ENCODE measurements around the gene GTPBP6.
"Not testable (repeated sequence)": the region's sequence is repeated elsewhere in the genome, so short reads cannot be mapped to it uniquely, and the experiment has no call there.

GTPBP6 gene

GRCh38 chrX:334971-335757 is 16.6 kb upstream of the GTPBP6 start:
- no peak for DNase-seq

- no peak for DNase-seq
Measured at GRCh38 chrX:334331-334891, 15.8 kb upstream of the GTPBP6 start.

- no peak for DNase-seq
Measured at GRCh38 chrX:333611-334311, 15.2 kb upstream of the GTPBP6 start.

GRCh38 chrX:332916-333610 is 14.5 kb upstream of the GTPBP6 start:
- no peak for DNase-seq

- DNase-seq = no peak
Measured at GRCh38 chrX:332496-332860, 13.9 kb upstream of the GTPBP6 start.

GRCh38 chrX:331825-332495 is 13.4 kb upstream of the GTPBP6 start:
- DNase-seq = no peak

- no peak for DNase-seq
Measured at GRCh38 chrX:331151-331824, 12.7 kb upstream of the GTPBP6 start.

- DNase-seq = no peak
Measured at GRCh38 chrX:330726-331150, 12.1 kb upstream of the GTPBP6 start.

- DNase-seq = not testable (repeated sequence)
Measured at GRCh38 chrX:330141-330725, 11.6 kb upstream of the GTPBP6 start.

- DNase-seq = no peak
Measured at GRCh38 chrX:329291-329910, 10.8 kb upstream of the GTPBP6 start.

- no peak for DNase-seq
Measured at GRCh38 chrX:327660-328126, 9.1 kb upstream of the GTPBP6 start.

- not testable (repeated sequence) for DNase-seq
Measured at GRCh38 chrX:324664-325063, 6.1 kb upstream of the GTPBP6 start.

GRCh38 chrX:323721-324628 is 5.4 kb upstream of the GTPBP6 start:
- no peak for DNase-seq

GRCh38 chrX:320126-320783 is 1.7 kb upstream of the GTPBP6 start:
- no peak for DNase-seq

GRCh38 chrX:319579-320125 is 1.1 kb upstream of the GTPBP6 start:
- DNase-seq = no peak

- DNase-seq = no peak
Measured at GRCh38 chrX:318068-318738, 393 bp downstream of the GTPBP6 start.

- no peak for DNase-seq
Measured at GRCh38 chrX:317424-318067, 1.1 kb downstream of the GTPBP6 start.

Measured in NCI-H2081 treated with DMSO at 0.1 percent for 48 hours (cell line).